Osteoblast (primary cell): ENCODE data around the gene CELSR2. TPM values are rescaled to one million over a fixed set of nuclear protein-coding genes. Genes with fewer than 3 reads are reported as not detected.

Experiments
- DNase-seq: peaks from one replicate; pipeline ENCODE4 v3.0.0; 2011; ENCODE audit warnings: low spot score, mixed read lengths; ENCODE audit not compliant: insufficient read length; ENCODE audit errors: missing footprints
- H2AFZ ChIP-seq: 2 replicates; pipeline ENCODE4 v1.6.0; 2011; ENCODE audit warnings: mild to moderate bottlenecking, low read length
- H3K27ac ChIP-seq: 2 replicates; pipeline ENCODE4 v1.5.1; 2011; ENCODE audit warnings: mild to moderate bottlenecking, low read depth, low read length, moderate library complexity
- H3K27me3 ChIP-seq: 2 replicates; pipeline ENCODE4 v1.6.0; 2012; ENCODE audit warnings: mild to moderate bottlenecking, control low read depth, inconsistent platforms, low read length, moderate library complexity; ENCODE audit not compliant: insufficient read depth
- H3K36me3 ChIP-seq: 2 replicates; pipeline ENCODE4 v1.5.1; 2011; ENCODE audit warnings: mild to moderate bottlenecking, low read length, control low read depth, moderate library complexity; ENCODE audit not compliant: insufficient read depth
- H3K4me1 ChIP-seq: 2 replicates; pipeline ENCODE4 v1.5.1; 2011; ENCODE audit warnings: mild to moderate bottlenecking, low read length, control low read depth, moderate library complexity; ENCODE audit not compliant: insufficient read depth
- H3K4me2 ChIP-seq: 2 replicates; pipeline ENCODE4 v1.6.0; 2011; ENCODE audit warnings: mild to moderate bottlenecking, low read length; ENCODE audit not compliant: insufficient read depth
- H3K4me3 ChIP-seq: fragments of 200-600 bp; sonication (generic); 3 replicates; pipeline ENCODE4 v1.5.1; 2012; ENCODE audit warnings: mild to moderate bottlenecking, low read length, inconsistent platforms; ENCODE audit not compliant: insufficient read depth
- H3K79me2 ChIP-seq: 2 replicates; pipeline ENCODE4 v1.6.0; 2012; ENCODE audit warnings: mild to moderate bottlenecking, low read length, control low read depth, inconsistent platforms; ENCODE audit not compliant: insufficient read depth
- H3K9me3 ChIP-seq: 2 replicates; pipeline ENCODE4 v1.5.1; 2011; ENCODE audit warnings: low read depth, low read length, control low read depth
- H4K20me1 ChIP-seq: 2 replicates; pipeline ENCODE4 v1.6.0; 2012; ENCODE audit warnings: mild to moderate bottlenecking, low read length, control low read depth; ENCODE audit not compliant: insufficient read depth
- CTCF ChIP-seq: IDR thresholded peaks from 2 replicates; pipeline ENCODE4 v1.5.1; 2011; ENCODE audit warnings: mild to moderate bottlenecking, low read depth, low read length, moderate library complexity; ENCODE audit errors: extremely low read depth
- total RNA-seq: library from RNA; depleted of rRNA; stranded (reverse); fragments of >200 nt; gene quantifications from 2 replicates; pipeline ENCODE4 v1.2.3, GENCODE V29; 2012

Gene CELSR2
- total RNA-seq, 1 donor, result 1.4 TPM

- H3K4me1 ChIP-seq, result no peaks in the 10 kb centered on the region
- no peak overlapping the region for H2AFZ ChIP-seq
- TF ChIP-seq CTCF, result no peak
- no peak overlapping the region for H3K4me3 ChIP-seq
- H3K27ac ChIP-seq, result no peak overlapping the region
- H3K36me3 ChIP-seq, result no peaks in the 10 kb centered on the region
- H3K79me2 ChIP-seq, result no peaks in the 10 kb centered on the region
- peak; percentile 82 for DNase-seq
- H3K9me3 ChIP-seq, result no peaks in the 10 kb centered on the region
- H3K27me3 ChIP-seq, result no peaks in the 10 kb centered on the region
- H4K20me1 ChIP-seq, result no peaks in the 10 kb centered on the region
- no peak overlapping the region for H3K4me2 ChIP-seq
Measured at GRCh38 chr1:109261006-109261405, 11.7 kb downstream of the CELSR2 start.

GRCh38 chr1:109261578-109261977 lies 12.2 kb downstream of the CELSR2 start:
- TF ChIP-seq CTCF, result no peak
- Histone ChIP-seq H3K4me1 (no peaks in the 10 kb centered on the region), H3K27me3 (no peaks in the 10 kb centered on the region), H3K27ac (no peak overlapping the region), H3K79me2 (no peaks in the 10 kb centered on the region), H3K4me2 (no peak overlapping the region), H3K9me3 (no peaks in the 10 kb centered on the region), H2AFZ (no peak overlapping the region), H3K36me3 (no peaks in the 10 kb centered on the region), H4K20me1 (no peaks in the 10 kb centered on the region), H3K4me3 (no peak overlapping the region)
- peak; percentile 0 for DNase-seq

- H2AFZ ChIP-seq, result no peak overlapping the region
- H4K20me1 ChIP-seq, result no peaks in the 10 kb centered on the region
- no peak overlapping the region for H3K27ac ChIP-seq
- H3K4me1 ChIP-seq, result peaks cover 6% of the 10 kb centered on the region
- H3K79me2 ChIP-seq, result no peaks in the 10 kb centered on the region
- H3K36me3 ChIP-seq, result no peaks in the 10 kb centered on the region
- TF ChIP-seq CTCF, result no peak
- DNase-seq, result peak; percentile 75
- H3K4me2 ChIP-seq, result no peak overlapping the region
- no peaks in the 10 kb centered on the region for H3K9me3 ChIP-seq
- H3K27me3 ChIP-seq, result no peaks in the 10 kb centered on the region
- H3K4me3 ChIP-seq, result no peak overlapping the region
Measured at GRCh38 chr1:109262231-109263055, 13.1 kb downstream of the CELSR2 start.

GRCh38 chr1:109263234-109263596 lies 13.9 kb downstream of the CELSR2 start:
- Histone ChIP-seq H3K27ac (no peak overlapping the region), H3K4me3 (no peak overlapping the region), H3K27me3 (no peaks in the 10 kb centered on the region), H3K4me2 (no peak overlapping the region), H3K9me3 (no peaks in the 10 kb centered on the region), H3K36me3 (no peaks in the 10 kb centered on the region), H2AFZ (peak overlapping the region; percentile 50), H3K4me1 (peaks cover 6% of the 10 kb centered on the region), H3K79me2 (no peaks in the 10 kb centered on the region), H4K20me1 (no peaks in the 10 kb centered on the region)
- peak; percentile 85 for DNase-seq
- no peak for TF ChIP-seq CTCF
